Gastroesophageal sphincter (tissue), 3 donors: Measurements from ENCODE around the gene CDKL5.

ENCODE experiments used
- CTCF ChIP-seq, 4 experiments: fragments of 200-600 bp in 2 of 4; fragments of 450-650 bp in 2 of 4; sonication (generic) in 1 of 4; IDR thresholded peaks; one replicate each; pipeline ENCODE4 v1.5.1; 2017 to 2019; ENCODE audit warnings: antibody characterized with exemption in 4 of 4, mild to moderate bottlenecking in 2 of 4, moderate library complexity in 2 of 4
- EP300 ChIP-seq: sonication (generic); formaldehyde crosslinking; IDR thresholded peaks from one replicate; pipeline ENCODE4 v1.6.1; 2017; ENCODE audit warnings: antibody characterized with exemption, mild to moderate bottlenecking

- TF ChIP-seq CTCF (IDR thresholded peaks at IDR 0.05) (no peak), EP300 (no peak)
Observed at GRCh38 chrX:18575744-18576143, 150.3 kb downstream of the CDKL5 start.
